HepG2 (cell line): ENCODE measurements around the gene C5orf47. TPM values are rescaled to one million over a fixed set of nuclear protein-coding genes. Genes with fewer than 3 reads are reported as not detected.

Experiments used
- BORCS8-MEF2B ChIP-seq: sonication (generic); formaldehyde crosslinking; IDR thresholded peaks from 2 replicates; pipeline ENCODE4 v1.8.0; 2022; ENCODE audit warnings: mild to moderate bottlenecking, missing genetic modification reagents
- CENPT ChIP-seq: sonication (generic); formaldehyde crosslinking; IDR thresholded peaks from 2 replicates; pipeline ENCODE4 v1.8.0; 2022; ENCODE audit warnings: low read depth, mild to moderate bottlenecking, moderate library complexity, missing genetic modification reagents
- DMAP1 ChIP-seq: IDR thresholded peaks from 2 replicates; pipeline ENCODE4 v1.6.1; 2016
- E2F2 ChIP-seq: sonication (generic); formaldehyde crosslinking; IDR thresholded peaks from 2 replicates; pipeline ENCODE4 v1.4.0; 2020; ENCODE audit warnings: missing genetic modification reagents, borderline replicate concordance
- FOXM1 ChIP-seq: sonication (generic); formaldehyde crosslinking; IDR thresholded peaks from 2 replicates; pipeline ENCODE4 v1.5.0; 2020; ENCODE audit warnings: missing genetic modification reagents
- FUBP1 ChIP-seq: sonication (generic); formaldehyde crosslinking; IDR thresholded peaks from 2 replicates; pipeline ENCODE4 v1.5.1; 2020; ENCODE audit warnings: missing genetic modification reagents, mild to moderate bottlenecking, borderline replicate concordance
- HDAC1 ChIP-seq: sonication (generic); formaldehyde crosslinking; IDR thresholded peaks from 2 replicates; pipeline ENCODE4 v1.5.1; 2020; ENCODE audit warnings: mild to moderate bottlenecking, missing genetic modification reagents
- HHEX ChIP-seq: IDR thresholded peaks from 2 replicates; pipeline ENCODE4 v1.6.1; 2016; ENCODE audit warnings: control low read depth
- IRF9 ChIP-seq: sonication (generic); formaldehyde crosslinking; IDR thresholded peaks from 2 replicates; pipeline ENCODE4 v1.8.0; 2022; ENCODE audit warnings: missing genetic modification reagents, mild to moderate bottlenecking, borderline replicate concordance
- MEIS1 ChIP-seq: sonication (generic); formaldehyde crosslinking; IDR thresholded peaks from 2 replicates; pipeline ENCODE4 v1.9.0; 2021; ENCODE audit warnings: mild to moderate bottlenecking, missing genetic modification reagents, moderate library complexity, borderline replicate concordance
- NR3C1 ChIP-seq: sonication (generic); formaldehyde crosslinking; IDR thresholded peaks from 2 replicates; pipeline ENCODE4 v1.4.0; 2020; ENCODE audit warnings: missing genetic modification reagents
- NRL ChIP-seq: sonication (generic); formaldehyde crosslinking; IDR thresholded peaks from 2 replicates; pipeline ENCODE4 v1.5.0; 2020; ENCODE audit warnings: missing genetic modification reagents, mild to moderate bottlenecking, moderate library complexity, borderline replicate concordance
- PATZ1 ChIP-seq: sonication (generic); formaldehyde crosslinking; IDR thresholded peaks from 2 replicates; pipeline ENCODE4 v1.4.0; 2020; ENCODE audit warnings: missing genetic modification reagents
- PPARG ChIP-seq: conservative IDR thresholded peaks from 2 replicates; pipeline ENCODE4 v1.6.1; 2016; ENCODE audit warnings: missing biosample characterization, missing genetic modification reagents
- RELA ChIP-seq: sonication (generic); formaldehyde crosslinking; IDR thresholded peaks from 2 replicates; pipeline ENCODE4 v1.4.0; 2020; ENCODE audit warnings: missing genetic modification reagents
- SIX4 ChIP-seq: sonication (generic); formaldehyde crosslinking; IDR thresholded peaks from 2 replicates; pipeline ENCODE4 v1.4.0; 2020; ENCODE audit warnings: missing genetic modification reagents
- SOX5 ChIP-seq: IDR thresholded peaks from 2 replicates; pipeline ENCODE4 v1.6.1; 2016; ENCODE audit warnings: borderline replicate concordance
- TOPORS ChIP-seq: sonication (generic); formaldehyde crosslinking; IDR thresholded peaks from 2 replicates; pipeline ENCODE4 v1.8.0; 2023; ENCODE audit warnings: mild to moderate bottlenecking, missing genetic modification reagents
- ZC3H13 ChIP-seq: sonication (generic); formaldehyde crosslinking; IDR thresholded peaks from 2 replicates; pipeline ENCODE4 v1.8.1; 2023; ENCODE audit warnings: mild to moderate bottlenecking, missing genetic modification reagents, moderate library complexity
- ZNF10 ChIP-seq: sonication (generic); formaldehyde crosslinking; IDR thresholded peaks from 2 replicates; pipeline ENCODE4 v1.4.0; 2020; ENCODE audit warnings: mild to moderate bottlenecking, low read depth, missing genetic modification reagents, borderline replicate concordance
- ZNF292 ChIP-seq: sonication (generic); formaldehyde crosslinking; IDR thresholded peaks from 2 replicates; pipeline ENCODE4 v1.8.1; 2022; ENCODE audit warnings: mild to moderate bottlenecking, low read depth, missing genetic modification reagents, borderline replicate concordance
- ZNF451 ChIP-seq: sonication (generic); formaldehyde crosslinking; IDR thresholded peaks from 2 replicates; pipeline ENCODE4 v1.5.0; 2020; ENCODE audit warnings: mild to moderate bottlenecking, missing genetic modification reagents
- ZNF513 ChIP-seq: sonication (generic); formaldehyde crosslinking; conservative IDR thresholded peaks from 2 replicates; pipeline ENCODE4 v1.5.0; 2020; ENCODE audit warnings: missing genetic modification reagents
- ZNF780A ChIP-seq: sonication (generic); formaldehyde crosslinking; IDR thresholded peaks from 2 replicates; pipeline ENCODE4 v1.8.0; 2022; ENCODE audit warnings: mild to moderate bottlenecking, missing genetic modification reagents, moderate library complexity
- polyA plus RNA-seq, 8 experiments: library from polyadenylated mRNA; depleted of rRNA in 3 of 8; stranded (reverse) in 7 of 8; unstranded in 1 of 8; fragments of >200 nt; fragmentation: Illumina TruSeq in 4 of 8; extraction: Trizol in 4 of 8; gene quantifications; 2 replicates each; pipeline versions ENCODE4 v1.2.1 to v1.2.3, GENCODE V29; 2011 to 2016; ENCODE audit warnings: low read depth in 4 of 8, missing spikeins in 1 of 8, mixed read lengths in 1 of 8; ENCODE audit not compliant: insufficient read depth in 1 of 8
- total RNA-seq, 5 experiments: library from RNA; depleted of rRNA; stranded (reverse); fragments of >200 nt; fragmentation: Illumina TruSeq; extraction: Trizol; gene quantifications; 2 replicates each; pipeline ENCODE4 v1.2.3, GENCODE V29; 2016; ENCODE audit warnings: low read depth in 1 of 5

C5orf47 gene
- total and polyA plus RNA-seq, 2 of the 13 experiments (the other 11 are each of a cell fraction or from before 2014, with no cell fraction given) = not detected

GRCh38 chr5:173973616-173973969 lies 15.4 kb upstream of the C5orf47 start (continued):
- TF ChIP-seq MEIS1 (CRISPR knock-in tag) = no peak
- TF ChIP-seq NR3C1 (CRISPR knock-in tag) = no peak
- no peak for TF ChIP-seq PPARG (CRISPR knock-in tag)
- TF ChIP-seq IRF9 = 0 out of 2 replicates have a peak, but pooled peaks have one; percentile 14
- no peak for TF ChIP-seq ZNF10 (CRISPR knock-in tag)
- TF ChIP-seq SIX4 (CRISPR knock-in tag) = no peak
- TF ChIP-seq FUBP1 (CRISPR knock-in tag) = no peak
- TF ChIP-seq SOX5 (CRISPR knock-in tag) = no peak
- TF ChIP-seq RELA = no peak
- 0 out of 2 replicates have a peak, but pooled peaks have one; percentile 48 for TF ChIP-seq ZC3H13 (CRISPR knock-in tag)
- peak; percentile 46; the same call in 1 of the 2 replicates for TF ChIP-seq ZNF451 (CRISPR knock-in tag)
- TF ChIP-seq HHEX (CRISPR knock-in tag) = no peak
- TF ChIP-seq HDAC1 = 0 out of 2 replicates have a peak, but pooled peaks have one; percentile 3
- no peak for TF ChIP-seq CENPT (CRISPR knock-in tag)
- 0 out of 2 replicates have a peak, but pooled peaks have one; percentile 5 for TF ChIP-seq PATZ1
- TF ChIP-seq DMAP1 = 0 out of 2 replicates have a peak, but pooled peaks have one; percentile 14
- no peak for TF ChIP-seq FOXM1 (CRISPR knock-in tag)
- TF ChIP-seq ZNF292 = 0 out of 2 replicates have a peak, but pooled peaks have one; percentile 9
- TF ChIP-seq BORCS8-MEF2B (CRISPR knock-in tag) = peak; percentile 10; the same call in 1 of the 2 replicates
- TF ChIP-seq E2F2 (CRISPR knock-in tag) = no peak
- TF ChIP-seq TOPORS (CRISPR knock-in tag) = 0 out of 2 replicates have a peak, but pooled peaks have one; percentile 38
- TF ChIP-seq ZNF513 (CRISPR knock-in tag) = no peak
- 0 out of 2 replicates have a peak, but pooled peaks have one; percentile 62 for TF ChIP-seq ZNF780A (CRISPR knock-in tag)
- no peak for TF ChIP-seq NRL (CRISPR knock-in tag)
